ENCODE results near the gene SERPINB10.

- TF ChIP-seq CTCF (IDR thresholded peaks at IDR 0.05; ENCODE audit: low read length) = no peak
- TF ChIP-seq EZH2 (IDR thresholded peaks at IDR 0.05; ENCODE audit: borderline replicate concordance, low read length) = no peak
These were observed 28.8 kb upstream of the SERPINB10 start for GRCh38 chr18:63878925-63879324.

Data from OCI-LY1 (cell line).